Measurements from ENCODE around the gene GET4. TPM values are rescaled to one million over a fixed set of nuclear protein-coding genes. Genes with fewer than 3 reads are reported as not detected.
A peak's percentile ranks its signal among the peaks of the same experiment; 100 is the strongest.

GET4 gene
- total and polyA plus RNA-seq, 12 donors: 14.7 to 38.6 (median 20.8) TPM

- 96 to 97% methylated on average over 48 to 52 of the region's 52 CpGs for WGBS, 2 donors
- peaks cover 0 to 15% (median 11%) of the 10 kb centered on the region in 9 donors for H3K4me1 ChIP-seq
- peaks cover 0 to 80% (median 38%) of the 10 kb centered on the region in 9 donors for H3K36me3 ChIP-seq
- ATAC-seq: no peak
- no peak overlapping the region for H3K27ac ChIP-seq
- H3K9me3 ChIP-seq: no peaks in the 10 kb centered on the region
- intact Hi-C loops (cut with DNase I): no loop called here
- H3K4me3 ChIP-seq: no peak overlapping the region
- H3K27me3 ChIP-seq: no peaks in the 10 kb centered on the region
- DNase-seq: peak in 1 of 2 donors; percentile 11
- TF ChIP-seq, protein P1, sequence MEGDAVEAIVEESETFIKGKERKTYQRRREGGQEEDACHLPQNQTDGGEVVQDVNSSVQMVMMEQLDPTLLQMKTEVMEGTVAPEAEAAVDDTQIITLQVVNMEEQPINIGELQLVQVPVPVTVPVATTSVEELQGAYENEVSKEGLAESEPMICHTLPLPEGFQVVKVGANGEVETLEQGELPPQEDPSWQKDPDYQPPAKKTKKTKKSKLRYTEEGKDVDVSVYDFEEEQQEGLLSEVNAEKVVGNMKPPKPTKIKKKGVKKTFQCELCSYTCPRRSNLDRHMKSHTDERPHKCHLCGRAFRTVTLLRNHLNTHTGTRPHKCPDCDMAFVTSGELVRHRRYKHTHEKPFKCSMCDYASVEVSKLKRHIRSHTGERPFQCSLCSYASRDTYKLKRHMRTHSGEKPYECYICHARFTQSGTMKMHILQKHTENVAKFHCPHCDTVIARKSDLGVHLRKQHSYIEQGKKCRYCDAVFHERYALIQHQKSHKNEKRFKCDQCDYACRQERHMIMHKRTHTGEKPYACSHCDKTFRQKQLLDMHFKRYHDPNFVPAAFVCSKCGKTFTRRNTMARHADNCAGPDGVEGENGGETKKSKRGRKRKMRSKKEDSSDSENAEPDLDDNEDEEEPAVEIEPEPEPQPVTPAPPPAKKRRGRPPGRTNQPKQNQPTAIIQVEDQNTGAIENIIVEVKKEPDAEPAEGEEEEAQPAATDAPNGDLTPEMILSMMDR (IDR thresholded peaks at IDR 0.05): no peak
These were observed 19.2 kb downstream of the GET4 start for GRCh38 chr7:895451-896052.

- Histone ChIP-seq H3K4me1 (peaks cover 8 to 24% (median 15%) of the 10 kb centered on the region in 9 donors), H3K36me3 (peaks cover 0 to 70% (median 29%) of the 10 kb centered on the region in 9 donors), H3K27ac (no peak overlapping the region), H3K27me3 (peaks cover 0 to 3% (median 0%) of the 10 kb centered on the region in 7 donors), H3K9me3 (no peaks in the 10 kb centered on the region), H3K4me3 (no peak overlapping the region)
- 92 to 93% methylated on average over 42 of the region's 42 CpGs for WGBS, 2 donors
- TF ChIP-seq, protein P1 (IDR thresholded peaks at IDR 0.05): no peak
- DNase-seq (peak in 1 of 2 donors; percentile 13), ATAC-seq (no peak)
- intact Hi-C loops (cut with DNase I): no loop called here
These were observed 20.2 kb downstream of the GET4 start for GRCh38 chr7:896346-897075.

GRCh38 chr7:897086-897485 lies 20.7 kb downstream of the GET4 start:
- Histone ChIP-seq H3K4me1 (peaks cover 8 to 28% (median 15%) of the 10 kb centered on the region in 9 donors), H3K36me3 (peaks cover 0 to 65% (median 23%) of the 10 kb centered on the region in 9 donors), H3K4me3 (no peak overlapping the region), H3K27ac (no peak overlapping the region), H3K27me3 (peaks cover 0 to 3% (median 0%) of the 10 kb centered on the region in 7 donors), H3K9me3 (no peaks in the 10 kb centered on the region)
- TF ChIP-seq, protein P1 (IDR thresholded peaks at IDR 0.05): no peak
- intact Hi-C loops (cut with DNase I): no loop called here
- WGBS, 2 donors: 91 to 94% methylated on average over 14 of the region's 14 CpGs
- ATAC-seq: no peak
- DNase-seq: peak in 1 of 2 donors; percentile 6

DNA sequence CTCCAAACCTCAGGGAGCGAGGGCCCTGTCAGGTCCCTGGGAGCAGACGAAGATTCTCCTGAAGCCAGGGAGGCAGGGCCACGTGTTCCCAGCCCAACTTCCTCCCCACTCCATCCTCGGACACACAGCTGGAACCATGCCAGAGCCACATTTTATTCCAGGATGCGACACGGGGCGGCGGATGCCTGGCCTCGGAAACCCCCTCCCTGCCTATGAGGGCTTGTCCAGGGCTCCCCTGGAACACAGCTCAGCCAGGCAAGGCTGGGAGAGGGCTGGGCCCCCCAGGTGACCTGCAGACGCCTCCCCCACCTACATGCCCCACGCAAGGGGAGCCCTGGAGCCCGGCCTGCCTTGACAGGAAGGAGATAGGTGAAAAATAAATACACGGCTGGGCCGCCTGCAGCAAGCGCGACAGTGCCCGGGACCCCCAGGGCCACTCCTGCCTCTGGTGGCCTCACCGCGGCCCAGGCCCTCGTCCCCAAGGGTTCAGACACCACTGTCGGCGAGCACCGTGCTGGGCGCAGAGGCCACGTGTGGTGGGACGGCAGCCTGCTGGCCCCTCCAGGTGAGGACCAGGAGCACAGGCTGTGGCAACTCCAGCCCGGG lies 21.5 kb downstream of the GET4 start:
- Histone ChIP-seq H3K4me1 (peaks cover 8 to 28% (median 15%) of the 10 kb centered on the region in 9 donors), H3K9me3 (no peaks in the 10 kb centered on the region), H3K4me3 (no peak overlapping the region), H3K27me3 (peaks cover 0 to 4% (median 0%) of the 10 kb centered on the region in 7 donors), H3K36me3 (peaks cover 0 to 62% (median 20%) of the 10 kb centered on the region in 9 donors), H3K27ac (peak overlapping the region in 2 of 10 donors; percentile 45 to 50)
- DNase-seq (peak; percentile 50 to 80), ATAC-seq (peak; percentile 24 to 77 (median 56))
- 43 to 55% methylated on average over 27 of the region's 27 CpGs for WGBS, 2 donors
- TF ChIP-seq, protein P1 (IDR thresholded peaks at IDR 0.05): no peak
- intact Hi-C loops (cut with DNase I): no loop called here
